ENCODE data around the gene SDK1. TPM values are rescaled to one million over a fixed set of nuclear protein-coding genes. Genes with fewer than 3 reads are reported as not detected.

The SDK1 gene
- total RNA-seq, 4 donors from 2014 or later, result 1.2 to 1.8 (median 1.5) TPM

DNA sequence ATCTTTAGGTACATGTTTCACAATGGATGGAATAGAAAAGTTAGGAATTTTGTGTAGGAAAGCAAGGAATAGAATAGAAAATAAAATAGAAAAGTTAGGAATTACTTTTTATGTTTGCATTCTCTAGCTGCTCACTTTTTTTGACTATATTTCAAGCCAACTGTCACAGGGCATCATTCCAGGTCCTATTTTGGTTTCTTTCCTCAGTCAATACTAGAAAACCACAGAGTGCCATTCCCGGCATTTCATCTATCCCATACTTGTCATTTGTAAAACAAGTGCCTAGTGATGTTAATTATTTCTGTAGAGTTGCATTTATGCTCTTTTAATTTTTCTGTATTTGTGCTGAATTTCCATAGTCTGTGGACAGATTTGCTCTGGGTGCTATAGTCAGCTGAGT lies 66.2 kb downstream of the SDK1 start:
- no peak for ATAC-seq
- no peak for DNase-seq
- no peak overlapping the region for H3K4me3 ChIP-seq
- intact Hi-C loops (cut with DNase I; ENCODE audit: low total_unique reads), result no loop called here
- H3K36me3 ChIP-seq, result no peaks in the 10 kb centered on the region
- peaks cover 0 to 3% (median 0%) of the 10 kb centered on the region in 3 donors for H3K27me3 ChIP-seq
- TF ChIP-seq POLR2A (IDR thresholded peaks at IDR 0.05), result no peak
- TF ChIP-seq, protein P1, sequence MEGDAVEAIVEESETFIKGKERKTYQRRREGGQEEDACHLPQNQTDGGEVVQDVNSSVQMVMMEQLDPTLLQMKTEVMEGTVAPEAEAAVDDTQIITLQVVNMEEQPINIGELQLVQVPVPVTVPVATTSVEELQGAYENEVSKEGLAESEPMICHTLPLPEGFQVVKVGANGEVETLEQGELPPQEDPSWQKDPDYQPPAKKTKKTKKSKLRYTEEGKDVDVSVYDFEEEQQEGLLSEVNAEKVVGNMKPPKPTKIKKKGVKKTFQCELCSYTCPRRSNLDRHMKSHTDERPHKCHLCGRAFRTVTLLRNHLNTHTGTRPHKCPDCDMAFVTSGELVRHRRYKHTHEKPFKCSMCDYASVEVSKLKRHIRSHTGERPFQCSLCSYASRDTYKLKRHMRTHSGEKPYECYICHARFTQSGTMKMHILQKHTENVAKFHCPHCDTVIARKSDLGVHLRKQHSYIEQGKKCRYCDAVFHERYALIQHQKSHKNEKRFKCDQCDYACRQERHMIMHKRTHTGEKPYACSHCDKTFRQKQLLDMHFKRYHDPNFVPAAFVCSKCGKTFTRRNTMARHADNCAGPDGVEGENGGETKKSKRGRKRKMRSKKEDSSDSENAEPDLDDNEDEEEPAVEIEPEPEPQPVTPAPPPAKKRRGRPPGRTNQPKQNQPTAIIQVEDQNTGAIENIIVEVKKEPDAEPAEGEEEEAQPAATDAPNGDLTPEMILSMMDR (IDR thresholded peaks at IDR 0.05 in 4 of 5, conservative IDR thresholded peaks at IDR 0.05 in 1 of 5), result no peak
- H3K9me3 ChIP-seq, result no peaks in the 10 kb centered on the region
- H3K4me1 ChIP-seq, result no peaks in the 10 kb centered on the region
- in situ Hi-C loops (cut with MboI; ENCODE audit: low sequenced_read_pairs in 4 of 4), result no loop called here
- no peak overlapping the region for H3K27ac ChIP-seq

DNA sequence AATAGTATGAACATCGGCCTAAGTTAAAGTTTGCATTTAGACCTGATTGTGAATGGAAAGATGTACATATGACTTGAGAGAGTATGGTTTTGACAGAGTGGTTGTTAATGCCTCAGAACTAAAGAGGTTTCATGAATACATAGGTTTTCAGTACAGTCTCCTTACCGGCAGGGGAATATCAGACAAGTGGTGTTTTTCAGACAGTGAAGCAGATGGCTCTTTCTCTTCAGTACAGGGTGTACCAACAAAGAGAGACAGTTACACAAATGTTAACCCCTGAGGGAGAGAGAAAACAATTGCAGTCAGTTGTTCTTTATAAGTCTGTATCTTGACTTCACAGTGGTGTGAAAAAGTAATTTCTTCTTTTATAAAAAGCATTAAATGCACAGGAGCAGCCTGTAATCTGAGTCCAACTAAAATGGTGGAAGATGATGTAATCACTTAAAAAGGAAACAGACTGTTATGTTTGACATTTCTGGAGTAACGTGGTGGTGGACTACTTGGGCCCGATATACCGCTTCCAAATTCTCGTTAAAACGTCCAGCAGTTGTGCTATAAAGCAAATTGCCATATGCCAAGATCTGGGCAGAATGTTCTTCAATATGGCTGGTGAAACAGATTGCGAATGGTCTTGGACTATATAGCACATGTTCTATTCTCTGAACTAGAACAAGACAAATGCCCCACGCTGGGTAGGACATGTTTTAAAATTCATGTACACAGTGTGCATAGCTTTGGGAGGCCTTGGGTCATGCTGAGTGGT lies 69.2 kb downstream of the SDK1 start:
- Histone ChIP-seq H3K9me3 (no peaks in the 10 kb centered on the region), H3K4me1 (no peaks in the 10 kb centered on the region), H3K27ac (no peak overlapping the region), H3K4me3 (no peak overlapping the region), H3K36me3 (no peaks in the 10 kb centered on the region), H3K27me3 (peaks cover 0 to 3% (median 0%) of the 10 kb centered on the region in 3 donors)
- DNase-seq (no peak), ATAC-seq (peak in 1 of 2 donors; percentile 66)
- intact Hi-C loops (cut with DNase I; ENCODE audit: low total_unique reads), result no loop called here
- TF ChIP-seq POLR2A (IDR thresholded peaks at IDR 0.05), result no peak
- TF ChIP-seq, protein P1 (IDR thresholded peaks at IDR 0.05 in 4 of 5, conservative IDR thresholded peaks at IDR 0.05 in 1 of 5), result no peak
- in situ Hi-C loops (cut with MboI; ENCODE audit: low sequenced_read_pairs in 4 of 4), result no loop called here

DNA sequence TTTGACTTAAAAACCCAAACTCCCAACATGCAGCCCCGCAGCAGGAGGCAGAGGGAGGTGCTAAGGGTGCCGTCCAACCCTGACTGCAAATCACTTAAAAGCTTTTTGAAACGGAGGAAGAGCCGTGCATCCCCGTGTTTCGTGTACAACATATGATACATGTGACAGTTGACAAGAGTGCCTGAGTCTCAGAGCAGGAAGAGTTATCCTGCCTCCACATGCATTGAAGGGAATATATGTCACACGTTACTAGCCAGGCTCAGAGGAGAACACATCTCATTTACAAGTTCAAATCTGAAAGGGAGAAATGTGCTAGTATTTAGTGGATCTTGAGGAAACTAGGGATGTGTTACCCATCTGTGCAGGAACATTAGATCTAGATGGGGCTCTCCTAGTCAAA lies 69.9 kb downstream of the SDK1 start:
- H3K9me3 ChIP-seq, result no peaks in the 10 kb centered on the region
- H3K27ac ChIP-seq, result no peak overlapping the region
- no peak for ATAC-seq
- H3K27me3 ChIP-seq, result peaks cover 0 to 3% (median 0%) of the 10 kb centered on the region in 3 donors
- TF ChIP-seq, protein P1 (IDR thresholded peaks at IDR 0.05 in 4 of 5, conservative IDR thresholded peaks at IDR 0.05 in 1 of 5), result no peak
- no peak for TF ChIP-seq POLR2A (IDR thresholded peaks at IDR 0.05)
- H3K4me1 ChIP-seq, result no peaks in the 10 kb centered on the region
- in situ Hi-C loops (cut with MboI; ENCODE audit: low sequenced_read_pairs in 4 of 4), result no loop called here
- DNase-seq, result no peak
- intact Hi-C loops (cut with DNase I; ENCODE audit: low total_unique reads), result no loop called here
- no peaks in the 10 kb centered on the region for H3K36me3 ChIP-seq
- no peak overlapping the region for H3K4me3 ChIP-seq

DNA sequence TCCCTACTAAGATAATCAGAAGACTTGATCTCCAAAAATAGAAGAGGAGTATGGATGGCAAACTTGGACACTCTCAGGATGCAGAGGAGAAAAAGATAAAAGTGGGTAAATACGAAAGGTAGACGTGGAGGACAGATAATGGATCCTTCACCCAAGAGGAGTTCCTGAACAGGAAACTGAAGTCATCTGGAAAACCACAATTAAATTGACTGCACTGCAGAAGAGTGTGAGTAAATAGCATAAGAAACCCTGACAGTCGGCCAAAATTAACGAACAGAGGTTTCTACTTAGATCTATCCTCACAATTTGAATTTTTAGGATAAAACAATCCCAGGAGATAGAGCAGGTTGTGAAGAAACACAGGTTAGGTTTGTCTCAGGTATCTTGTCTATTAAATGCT lies 70.5 kb downstream of the SDK1 start:
- H3K27me3 ChIP-seq, result peaks cover 0 to 3% (median 0%) of the 10 kb centered on the region in 3 donors
- intact Hi-C loops (cut with DNase I; ENCODE audit: low total_unique reads), result no loop called here
- H3K36me3 ChIP-seq, result no peaks in the 10 kb centered on the region
- DNase-seq, result no peak
- no peak for ATAC-seq
- no peak overlapping the region for H3K4me3 ChIP-seq
- no peak for TF ChIP-seq POLR2A (IDR thresholded peaks at IDR 0.05)
- TF ChIP-seq, protein P1 (IDR thresholded peaks at IDR 0.05 in 4 of 5, conservative IDR thresholded peaks at IDR 0.05 in 1 of 5), result no peak
- H3K9me3 ChIP-seq, result no peaks in the 10 kb centered on the region
- in situ Hi-C loops (cut with MboI; ENCODE audit: low sequenced_read_pairs in 4 of 4), result no loop called here
- no peaks in the 10 kb centered on the region for H3K4me1 ChIP-seq
- no peak overlapping the region for H3K27ac ChIP-seq
